ENCODE results near the gene TMEM107.

The TMEM107 gene

DNA sequence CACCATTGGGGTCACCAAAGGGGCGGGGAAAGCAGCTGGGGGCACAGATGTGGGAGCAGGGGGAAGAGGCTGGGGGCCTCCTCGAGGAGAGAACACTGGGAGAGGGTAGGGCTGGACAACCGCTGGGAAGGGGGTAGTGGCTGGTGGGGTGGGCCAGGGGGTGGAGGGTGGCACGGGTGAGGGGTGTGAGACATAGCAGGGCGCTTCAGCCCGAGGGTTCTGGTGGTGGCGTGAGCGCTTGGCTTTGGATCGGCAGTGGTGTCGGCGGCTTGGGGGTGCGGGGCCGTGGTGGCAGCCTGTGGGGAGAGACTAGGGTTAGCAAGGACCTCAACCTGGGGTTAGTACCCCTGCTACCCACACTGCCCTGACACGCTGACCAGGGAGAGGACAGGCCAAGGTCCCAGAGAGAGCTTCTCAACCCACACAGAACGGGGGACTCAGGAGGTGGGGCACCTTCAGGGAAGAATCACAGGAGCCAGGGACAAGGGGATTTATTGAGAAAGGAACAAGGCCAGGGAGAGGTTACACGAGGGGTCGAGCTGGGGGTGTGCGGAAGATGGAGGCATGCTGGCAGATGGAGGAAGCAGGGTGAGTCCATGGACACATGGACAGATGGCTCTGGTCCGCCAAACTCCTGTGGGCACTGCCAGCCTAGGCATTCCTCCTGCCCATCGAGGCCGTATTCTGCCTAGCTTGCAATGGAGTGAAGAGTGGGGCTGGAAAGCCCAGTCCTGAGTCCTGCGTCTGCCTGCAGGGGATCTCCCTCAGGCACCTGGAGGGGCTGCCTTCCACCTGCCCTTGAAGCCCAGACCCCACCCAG lies 32.4 kb downstream of the TMEM107 start:
- H3K36me3 ChIP-seq (ENCODE audit: control insufficient read depth in 2 of 2, insufficient read depth in 1 of 2, low read length in 2 of 2), result peaks cover 0 to 79% of the 10 kb centered on the region in 2 experiments; a peak in 1 of 3 replicates
- no peak overlapping the region for H3K4me3 ChIP-seq (ENCODE audit: low read depth, low read length)
- ChIA-PET CTCF (no interaction called here), POLR2A (no interaction called here)
- no peaks in the 10 kb centered on the region for H3K9me3 ChIP-seq (ENCODE audit: control insufficient read depth, insufficient read depth, low read depth, low read length)
- no peak overlapping the region for H3K27ac ChIP-seq (ENCODE audit: extremely low read depth, low read depth, low read length)
- H3K4me1 ChIP-seq (ENCODE audit: control insufficient read depth, insufficient read depth, low read length), result no peaks in the 10 kb centered on the region
- TF ChIP-seq ZSCAN23 (tag by site-specific recombination; IDR thresholded peaks at IDR 0.05) (no peak), ZNF555 (tag by site-specific recombination; conservative IDR thresholded peaks at IDR 0.05) (no peak), ZNF549 (tag by site-specific recombination; IDR thresholded peaks at IDR 0.05) (no peak), ZNF138 (tag by site-specific recombination; IDR thresholded peaks at IDR 0.05; ENCODE audit: borderline replicate concordance) (no peak), ZNF548 (tag by site-specific recombination; IDR thresholded peaks at IDR 0.05) (no peak), ZNF677 (tag by site-specific recombination; IDR thresholded peaks at IDR 0.05) (no peak), GFI1B (tag by site-specific recombination; IDR thresholded peaks at IDR 0.05) (no peak), ZNF664 (tag by site-specific recombination; IDR thresholded peaks at IDR 0.05) (no peak), ZNF791 (tag by site-specific recombination; IDR thresholded peaks at IDR 0.05) (no peak), ZNF121 (tag by site-specific recombination; IDR thresholded peaks at IDR 0.05) (no peak), ZNF544 (tag by site-specific recombination; IDR thresholded peaks at IDR 0.05) (no peak), ZNF202 (tag by site-specific recombination; IDR thresholded peaks at IDR 0.05; ENCODE audit: borderline replicate concordance) (no peak), ZNF341 (tag by site-specific recombination; IDR thresholded peaks at IDR 0.05; ENCODE audit: low read depth) (no peak), ZNF776 (tag by site-specific recombination; IDR thresholded peaks at IDR 0.05; ENCODE audit: borderline replicate concordance) (no peak), ZNF140 (tag by site-specific recombination; IDR thresholded peaks at IDR 0.05) (no peak)
- TF ChIP-seq, protein P1, sequence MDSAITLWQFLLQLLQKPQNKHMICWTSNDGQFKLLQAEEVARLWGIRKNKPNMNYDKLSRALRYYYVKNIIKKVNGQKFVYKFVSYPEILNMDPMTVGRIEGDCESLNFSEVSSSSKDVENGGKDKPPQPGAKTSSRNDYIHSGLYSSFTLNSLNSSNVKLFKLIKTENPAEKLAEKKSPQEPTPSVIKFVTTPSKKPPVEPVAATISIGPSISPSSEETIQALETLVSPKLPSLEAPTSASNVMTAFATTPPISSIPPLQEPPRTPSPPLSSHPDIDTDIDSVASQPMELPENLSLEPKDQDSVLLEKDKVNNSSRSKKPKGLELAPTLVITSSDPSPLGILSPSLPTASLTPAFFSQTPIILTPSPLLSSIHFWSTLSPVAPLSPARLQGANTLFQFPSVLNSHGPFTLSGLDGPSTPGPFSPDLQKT (IDR thresholded peaks at IDR 0.05; ENCODE audit: borderline replicate concordance, low read depth, low read length), result no peak
- TF ChIP-seq, protein P2, sequence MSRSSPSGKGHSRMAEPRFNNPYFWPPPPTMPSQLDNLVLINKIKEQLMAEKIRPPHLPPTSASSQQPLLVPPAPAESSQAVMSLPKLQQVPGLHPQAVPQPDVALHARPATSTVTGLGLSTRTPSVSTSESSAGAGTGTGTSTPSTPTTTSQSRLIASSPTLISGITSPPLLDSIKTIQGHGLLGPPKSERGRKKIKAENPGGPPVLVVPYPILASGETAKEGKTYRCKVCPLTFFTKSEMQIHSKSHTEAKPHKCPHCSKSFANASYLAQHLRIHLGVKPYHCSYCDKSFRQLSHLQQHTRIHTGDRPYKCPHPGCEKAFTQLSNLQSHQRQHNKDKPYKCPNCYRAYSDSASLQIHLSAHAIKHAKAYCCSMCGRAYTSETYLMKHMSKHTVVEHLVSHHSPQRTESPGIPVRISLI (tag by site-specific recombination; IDR thresholded peaks at IDR 0.05), result no peak
- TF ChIP-seq, protein P3, sequence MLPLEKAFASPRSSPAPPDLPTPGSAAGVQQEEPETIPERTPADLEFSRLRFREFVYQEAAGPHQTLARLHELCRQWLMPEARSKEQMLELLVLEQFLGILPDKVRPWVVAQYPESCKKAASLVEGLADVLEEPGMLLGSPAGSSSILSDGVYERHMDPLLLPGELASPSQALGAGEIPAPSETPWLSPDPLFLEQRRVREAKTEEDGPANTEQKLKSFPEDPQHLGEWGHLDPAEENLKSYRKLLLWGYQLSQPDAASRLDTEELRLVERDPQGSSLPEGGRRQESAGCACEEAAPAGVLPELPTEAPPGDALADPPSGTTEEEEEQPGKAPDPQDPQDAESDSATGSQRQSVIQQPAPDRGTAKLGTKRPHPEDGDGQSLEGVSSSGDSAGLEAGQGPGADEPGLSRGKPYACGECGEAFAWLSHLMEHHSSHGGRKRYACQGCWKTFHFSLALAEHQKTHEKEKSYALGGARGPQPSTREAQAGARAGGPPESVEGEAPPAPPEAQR (tag by site-specific recombination; IDR thresholded peaks at IDR 0.05), result no peak
- TF ChIP-seq, protein P4, sequence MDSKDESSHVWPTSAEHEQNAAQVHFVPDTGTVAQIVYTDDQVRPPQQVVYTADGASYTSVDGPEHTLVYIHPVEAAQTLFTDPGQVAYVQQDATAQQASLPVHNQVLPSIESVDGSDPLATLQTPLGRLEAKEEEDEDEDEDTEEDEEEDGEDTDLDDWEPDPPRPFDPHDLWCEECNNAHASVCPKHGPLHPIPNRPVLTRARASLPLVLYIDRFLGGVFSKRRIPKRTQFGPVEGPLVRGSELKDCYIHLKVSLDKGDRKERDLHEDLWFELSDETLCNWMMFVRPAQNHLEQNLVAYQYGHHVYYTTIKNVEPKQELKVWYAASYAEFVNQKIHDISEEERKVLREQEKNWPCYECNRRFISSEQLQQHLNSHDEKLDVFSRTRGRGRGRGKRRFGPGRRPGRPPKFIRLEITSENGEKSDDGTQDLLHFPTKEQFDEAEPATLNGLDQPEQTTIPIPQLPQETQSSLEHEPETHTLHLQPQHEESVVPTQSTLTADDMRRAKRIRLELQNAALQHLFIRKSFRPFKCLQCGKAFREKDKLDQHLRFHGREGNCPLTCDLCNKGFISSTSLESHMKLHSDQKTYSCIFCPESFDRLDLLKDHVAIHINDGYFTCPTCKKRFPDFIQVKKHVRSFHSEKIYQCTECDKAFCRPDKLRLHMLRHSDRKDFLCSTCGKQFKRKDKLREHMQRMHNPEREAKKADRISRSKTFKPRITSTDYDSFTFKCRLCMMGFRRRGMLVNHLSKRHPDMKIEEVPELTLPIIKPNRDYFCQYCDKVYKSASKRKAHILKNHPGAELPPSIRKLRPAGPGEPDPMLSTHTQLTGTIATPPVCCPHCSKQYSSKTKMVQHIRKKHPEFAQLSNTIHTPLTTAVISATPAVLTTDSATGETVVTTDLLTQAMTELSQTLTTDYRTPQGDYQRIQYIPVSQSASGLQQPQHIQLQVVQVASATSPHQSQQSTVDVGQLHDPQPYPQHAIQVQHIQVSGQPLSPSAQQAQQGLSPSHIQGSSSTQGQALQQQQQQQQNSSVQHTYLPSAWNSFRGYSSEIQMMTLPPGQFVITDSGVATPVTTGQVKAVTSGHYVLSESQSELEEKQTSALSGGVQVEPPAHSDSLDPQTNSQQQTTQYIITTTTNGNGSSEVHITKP (tag by site-specific recombination; IDR thresholded peaks at IDR 0.05), result no peak
